ENCODE data around the gene CSTA. TPM values are rescaled to one million over a fixed set of nuclear protein-coding genes. Genes with fewer than 3 reads are reported as not detected.

CSTA gene
- total RNA-seq, 2 experiments from 2014 or later = 1.2 to 1.4 TPM

GRCh38 chr3:122312826-122313225 is 12.2 kb upstream of the CSTA start:
- intact Hi-C loops (cut with DNase I, micrococcal nuclease) = no loop called here
- ChIA-PET CTCF (interaction anchor here (0.8 kb wide), 1 partner anchor 25 kb away, joined by 3 read pairs; no protein-coding TSS in a partner anchor), POLR2A (interaction anchor here (1.4 kb wide), 1 partner anchor 13 kb away, joined by 4 read pairs; no protein-coding TSS in a partner anchor)
- no peaks in the 10 kb centered on the region for H3K36me3 Mint-ChIP-seq (ENCODE audit: low read depth)
- ATAC-seq (ENCODE audit: poor library complexity) (no peak), DNase-seq (no peak)
- Histone ChIP-seq H3K36me3 (ENCODE audit: insufficient read depth, low read length) (no peaks in the 10 kb centered on the region), H3K27ac (ENCODE audit: low read depth in 1 of 2, low read length in 2 of 2) (no peak overlapping the region), H3K27me3 (ENCODE audit: control insufficient read depth in 1 of 2, insufficient read depth in 2 of 2, low read length in 2 of 2) (no peaks in the 10 kb centered on the region), H3K4me1 (ENCODE audit: insufficient read depth, low read length) (peaks cover 11% of the 10 kb centered on the region), H3K4me3 (ENCODE audit: low read length) (no peak overlapping the region), H3K9me3 (ENCODE audit: control insufficient read depth in 1 of 2, insufficient read depth in 1 of 2, low read length in 2 of 2) (no peaks in the 10 kb centered on the region)
- no peak overlapping the region for H3K27ac Mint-ChIP-seq
- H3K27me3 Mint-ChIP-seq = peaks cover 5% of the 10 kb centered on the region
- TF ChIP-seq, protein P1, sequence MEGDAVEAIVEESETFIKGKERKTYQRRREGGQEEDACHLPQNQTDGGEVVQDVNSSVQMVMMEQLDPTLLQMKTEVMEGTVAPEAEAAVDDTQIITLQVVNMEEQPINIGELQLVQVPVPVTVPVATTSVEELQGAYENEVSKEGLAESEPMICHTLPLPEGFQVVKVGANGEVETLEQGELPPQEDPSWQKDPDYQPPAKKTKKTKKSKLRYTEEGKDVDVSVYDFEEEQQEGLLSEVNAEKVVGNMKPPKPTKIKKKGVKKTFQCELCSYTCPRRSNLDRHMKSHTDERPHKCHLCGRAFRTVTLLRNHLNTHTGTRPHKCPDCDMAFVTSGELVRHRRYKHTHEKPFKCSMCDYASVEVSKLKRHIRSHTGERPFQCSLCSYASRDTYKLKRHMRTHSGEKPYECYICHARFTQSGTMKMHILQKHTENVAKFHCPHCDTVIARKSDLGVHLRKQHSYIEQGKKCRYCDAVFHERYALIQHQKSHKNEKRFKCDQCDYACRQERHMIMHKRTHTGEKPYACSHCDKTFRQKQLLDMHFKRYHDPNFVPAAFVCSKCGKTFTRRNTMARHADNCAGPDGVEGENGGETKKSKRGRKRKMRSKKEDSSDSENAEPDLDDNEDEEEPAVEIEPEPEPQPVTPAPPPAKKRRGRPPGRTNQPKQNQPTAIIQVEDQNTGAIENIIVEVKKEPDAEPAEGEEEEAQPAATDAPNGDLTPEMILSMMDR (IDR thresholded peaks at IDR 0.05) = no peak
- no peak overlapping the region for H3K4me3 Mint-ChIP-seq
- H3K9me3 Mint-ChIP-seq = no peaks in the 10 kb centered on the region
- peaks cover 7% of the 10 kb centered on the region for H3K4me1 Mint-ChIP-seq (ENCODE audit: low read depth)

DNA sequence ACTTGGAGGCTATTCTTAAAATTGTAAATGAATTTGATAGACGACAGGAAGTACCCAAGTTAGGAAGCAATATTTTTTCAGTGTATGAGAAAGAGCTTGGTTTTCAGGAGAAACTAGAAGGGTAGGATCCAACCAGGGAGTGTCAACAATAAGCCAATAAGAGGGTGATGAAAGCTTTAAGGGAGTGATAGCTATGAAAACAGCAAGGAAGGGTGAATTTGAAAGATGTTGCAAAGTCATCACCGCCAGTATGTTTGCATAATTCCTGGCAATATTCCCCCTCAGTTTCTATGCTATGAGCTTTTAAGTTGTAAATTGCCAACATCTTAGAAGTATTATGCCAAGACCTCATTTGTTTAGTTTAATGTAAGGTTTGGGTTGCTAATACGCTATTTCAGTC is 11.8 kb upstream of the CSTA start:
- Mint-ChIP-seq H3K27me3 (peaks cover 5% of the 10 kb centered on the region), H3K4me3 (no peak overlapping the region), H3K36me3 (ENCODE audit: low read depth) (no peaks in the 10 kb centered on the region), H3K27ac (no peak overlapping the region), H3K4me1 (ENCODE audit: low read depth) (peaks cover 7% of the 10 kb centered on the region), H3K9me3 (no peaks in the 10 kb centered on the region)
- Histone ChIP-seq H3K4me1 (ENCODE audit: insufficient read depth, low read length) (peaks cover 11% of the 10 kb centered on the region), H3K36me3 (ENCODE audit: insufficient read depth, low read length) (no peaks in the 10 kb centered on the region), H3K27ac (ENCODE audit: low read depth in 1 of 2, low read length in 2 of 2) (no peak overlapping the region), H3K9me3 (ENCODE audit: control insufficient read depth in 1 of 2, insufficient read depth in 1 of 2, low read length in 2 of 2) (no peaks in the 10 kb centered on the region), H3K27me3 (ENCODE audit: control insufficient read depth in 1 of 2, insufficient read depth in 2 of 2, low read length in 2 of 2) (no peaks in the 10 kb centered on the region), H3K4me3 (ENCODE audit: low read length) (no peak overlapping the region)
- DNase-seq = no peak
- ChIA-PET CTCF (interaction anchor here (0.8 kb wide), 1 partner anchor 24 kb away, joined by 3 read pairs; no protein-coding TSS in a partner anchor), POLR2A (interaction anchor here (1.1 to 1.4 kb wide), 2 partner anchors 9 to 14 kb away, joined by 4 to 6 read pairs; no protein-coding TSS in a partner anchor)
- TF ChIP-seq, protein P1 (IDR thresholded peaks at IDR 0.05) = no peak
- intact Hi-C loops (cut with DNase I, micrococcal nuclease) = no loop called here
- no peak for ATAC-seq (ENCODE audit: poor library complexity)

GRCh38 chr3:122314228-122314876 is 10.7 kb upstream of the CSTA start:
- CTCF ChIA-PET = interaction anchor here (0.8 kb wide), 1 partner anchor 213 kb away, joined by 3 read pairs; no protein-coding TSS in a partner anchor
- no peak for DNase-seq
- H3K27ac ChIP-seq (ENCODE audit: low read depth in 1 of 2, low read length in 2 of 2) = no peak overlapping the region
- no peaks in the 10 kb centered on the region for H3K36me3 ChIP-seq (ENCODE audit: insufficient read depth, low read length)
- H3K4me3 ChIP-seq (ENCODE audit: low read length) = no peak overlapping the region
- no peaks in the 10 kb centered on the region for H3K9me3 ChIP-seq (ENCODE audit: control insufficient read depth in 1 of 2, insufficient read depth in 1 of 2, low read length in 2 of 2)
- no peaks in the 10 kb centered on the region for H3K36me3 Mint-ChIP-seq (ENCODE audit: low read depth)
- H3K4me1 ChIP-seq (ENCODE audit: insufficient read depth, low read length) = peaks cover 11% of the 10 kb centered on the region
- POLR2A ChIA-PET = interaction anchor here (1.1 to 1.4 kb wide), 2 partner anchors 8 to 15 kb away, joined by 4 to 6 read pairs; no protein-coding TSS in a partner anchor
- no peak for ATAC-seq (ENCODE audit: poor library complexity)
- no peak overlapping the region for H3K4me3 Mint-ChIP-seq
- no peak overlapping the region for H3K27ac Mint-ChIP-seq
- H3K4me1 Mint-ChIP-seq (ENCODE audit: low read depth) = peaks cover 7% of the 10 kb centered on the region
- TF ChIP-seq, protein P1 (IDR thresholded peaks at IDR 0.05) = no peak
- H3K27me3 ChIP-seq (ENCODE audit: control insufficient read depth in 1 of 2, insufficient read depth in 2 of 2, low read length in 2 of 2) = no peaks in the 10 kb centered on the region
- intact Hi-C loops (cut with DNase I, micrococcal nuclease) = no loop called here
- peaks cover 2% of the 10 kb centered on the region for H3K9me3 Mint-ChIP-seq
- H3K27me3 Mint-ChIP-seq = peaks cover 5% of the 10 kb centered on the region
